Measurements from ENCODE around the gene MYDGF.

Gene MYDGF

DNA sequence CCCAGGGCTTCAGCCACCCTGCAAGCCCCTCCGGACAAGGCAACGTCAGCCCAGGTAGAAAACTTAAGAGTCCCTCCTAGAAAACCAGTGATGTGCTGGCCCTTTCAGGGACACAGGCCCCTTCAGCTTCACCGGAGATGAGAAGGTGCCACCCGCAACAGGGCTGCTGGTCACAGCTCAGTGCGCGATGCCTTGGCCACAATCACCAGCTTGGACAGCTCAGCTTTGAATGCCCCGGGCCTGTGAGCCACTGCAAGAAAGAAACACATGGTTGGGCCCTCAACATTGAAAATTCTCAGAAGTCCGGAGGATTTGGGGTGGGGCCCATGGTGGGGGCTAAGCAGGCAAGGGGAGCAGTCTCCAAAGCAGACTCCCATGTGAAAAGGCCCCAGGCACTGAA, 12.3 kb downstream of the MYDGF start:
- H3K27ac ChIP-seq: no peak overlapping the region
- TF ChIP-seq ZFX (IDR thresholded peaks at IDR 0.05; ENCODE audit: borderline replicate concordance): no peak
- no peak for TF ChIP-seq CTCF (IDR thresholded peaks at IDR 0.05)

- no peak for TF ChIP-seq ZFX (IDR thresholded peaks at IDR 0.05; ENCODE audit: borderline replicate concordance)
- no peak overlapping the region for H3K27ac ChIP-seq
These were observed 12.9 kb downstream of the MYDGF start for GRCh38 chr19:4657262-4657661.

- TF ChIP-seq CTCF (IDR thresholded peaks at IDR 0.05): no peak
- no peak for TF ChIP-seq ZFX (IDR thresholded peaks at IDR 0.05; ENCODE audit: borderline replicate concordance)
- no peak overlapping the region for H3K27ac ChIP-seq
These were observed 14.0 kb downstream of the MYDGF start for GRCh38 chr19:4656102-4656501.

DNA sequence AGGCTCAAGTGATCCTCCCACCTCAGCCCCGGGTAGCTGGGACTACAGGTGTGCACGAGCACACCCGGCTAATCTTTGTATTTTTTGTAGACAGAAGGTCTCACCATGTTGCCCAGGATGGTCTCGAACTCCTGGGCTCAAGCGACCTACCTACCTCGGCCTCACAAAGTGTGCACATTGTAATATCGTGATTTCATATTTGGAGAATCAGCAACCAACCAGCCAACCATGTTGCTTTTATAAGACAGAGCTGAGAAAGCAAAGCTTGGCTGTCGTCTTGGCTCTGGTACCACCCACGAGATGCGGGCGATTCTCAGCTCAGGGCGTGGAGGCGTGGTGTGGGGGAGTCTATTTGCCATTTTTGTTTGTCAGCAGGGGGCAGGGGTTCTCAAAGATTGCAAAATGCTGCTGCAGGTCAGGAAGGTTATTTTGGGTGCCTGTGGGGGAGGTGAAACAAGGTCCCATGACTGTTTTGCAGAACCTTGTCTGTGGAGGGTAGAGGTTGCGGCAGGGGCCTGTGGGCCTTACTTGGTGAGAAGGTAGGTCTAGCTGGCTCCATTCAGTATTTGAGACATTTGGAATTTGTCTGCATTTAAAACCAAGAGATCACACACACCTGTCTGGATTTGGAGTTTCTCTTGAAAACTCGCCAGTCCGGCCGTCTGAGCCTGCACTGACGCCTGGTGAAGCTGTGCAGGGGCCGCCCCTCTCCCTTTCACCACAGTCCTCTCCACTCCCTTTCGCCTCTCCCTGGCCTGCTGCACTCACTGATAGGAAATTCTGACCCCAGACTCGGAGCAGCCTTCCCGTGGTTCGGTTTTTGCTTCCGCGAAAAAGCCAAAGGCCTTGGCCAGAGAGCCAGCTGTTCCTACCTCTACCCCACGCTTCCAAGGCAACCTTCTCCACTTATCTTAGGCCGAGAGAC, 15.4 kb downstream of the MYDGF start:
- no peak overlapping the region for H3K27ac ChIP-seq
- TF ChIP-seq ZFX (IDR thresholded peaks at IDR 0.05; ENCODE audit: borderline replicate concordance) (no peak), CTCF (IDR thresholded peaks at IDR 0.05) (no peak)

- H3K27ac ChIP-seq: no peak overlapping the region
- no peak for TF ChIP-seq ZFX (IDR thresholded peaks at IDR 0.05; ENCODE audit: borderline replicate concordance)
- no peak for TF ChIP-seq CTCF (IDR thresholded peaks at IDR 0.05)
These were observed 16.2 kb downstream of the MYDGF start for GRCh38 chr19:4653793-4654436.

- no peak for TF ChIP-seq CTCF (IDR thresholded peaks at IDR 0.05)
- TF ChIP-seq ZFX (IDR thresholded peaks at IDR 0.05; ENCODE audit: borderline replicate concordance): no peak
- H3K27ac ChIP-seq: no peak overlapping the region
These were observed 18.1 kb downstream of the MYDGF start for GRCh38 chr19:4652075-4652474.

DNA sequence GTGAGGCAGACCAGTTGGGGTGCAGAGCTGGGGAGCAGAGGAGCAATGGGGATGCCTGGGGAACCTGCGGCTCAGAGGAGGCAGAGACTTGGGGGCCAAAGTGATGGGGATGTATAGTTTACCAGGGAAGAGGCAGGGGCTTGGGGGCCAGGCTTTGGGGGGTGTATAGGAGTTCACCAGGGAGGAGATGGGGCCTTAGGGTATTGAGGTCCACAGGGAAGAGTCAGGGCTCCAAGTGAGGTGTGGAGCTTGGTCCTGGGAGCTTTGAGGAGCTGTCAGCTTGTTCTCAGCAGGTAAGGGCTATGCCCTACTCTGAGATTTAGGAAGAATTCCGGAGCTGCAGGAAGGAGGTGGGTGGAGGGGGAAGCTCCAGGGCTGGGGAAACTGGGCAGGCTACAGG, 20.0 kb downstream of the MYDGF start:
- H3K27ac ChIP-seq: no peak overlapping the region
- TF ChIP-seq ZFX (IDR thresholded peaks at IDR 0.05; ENCODE audit: borderline replicate concordance) (no peak), CTCF (IDR thresholded peaks at IDR 0.05) (no peak)

All from 22Rv1 (cell line).